ENCODE measurements around the gene RITA1. TPM values are rescaled to one million over a fixed set of nuclear protein-coding genes. Genes with fewer than 3 reads are reported as not detected.
"Not testable (repeated sequence)": the region's sequence is repeated elsewhere in the genome, so short reads cannot be mapped to it uniquely, and the experiment has no call there.

The RITA1 gene
- total and polyA plus RNA-seq, 10 of the 15 experiments (the other 5 are each of a cell fraction or from before 2014, with no cell fraction given): 2.3 to 39.9 (median 24.8) TPM

DNA sequence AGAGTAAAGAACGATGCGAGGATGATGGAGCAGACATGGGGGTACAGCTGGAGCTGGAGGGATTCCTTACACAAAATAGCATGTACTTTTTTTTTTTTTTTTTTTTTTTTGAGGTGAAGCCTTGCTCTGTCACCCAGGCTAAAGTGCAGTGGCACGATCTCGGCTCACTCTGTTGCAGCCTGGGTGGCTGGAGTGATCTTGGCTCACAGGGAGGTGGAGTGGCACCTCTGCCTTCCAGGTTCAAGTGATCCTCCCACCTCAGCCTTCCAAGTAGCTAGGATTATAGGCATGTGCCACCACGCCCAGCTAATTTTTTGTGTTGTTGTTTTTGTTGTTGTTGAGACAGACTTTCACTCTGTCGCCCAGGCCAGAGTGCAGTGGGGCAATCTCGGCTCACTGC, 44.8 kb upstream of the RITA1 start (continued):
- TF ChIP-seq NFYA (IDR thresholded peaks at IDR 0.05; ENCODE audit: borderline replicate concordance, low read depth, low read length) (no peak), RCOR1 (conservative IDR thresholded peaks at IDR 0.05; ENCODE audit: low read depth, low read length) (no peak)

DNA sequence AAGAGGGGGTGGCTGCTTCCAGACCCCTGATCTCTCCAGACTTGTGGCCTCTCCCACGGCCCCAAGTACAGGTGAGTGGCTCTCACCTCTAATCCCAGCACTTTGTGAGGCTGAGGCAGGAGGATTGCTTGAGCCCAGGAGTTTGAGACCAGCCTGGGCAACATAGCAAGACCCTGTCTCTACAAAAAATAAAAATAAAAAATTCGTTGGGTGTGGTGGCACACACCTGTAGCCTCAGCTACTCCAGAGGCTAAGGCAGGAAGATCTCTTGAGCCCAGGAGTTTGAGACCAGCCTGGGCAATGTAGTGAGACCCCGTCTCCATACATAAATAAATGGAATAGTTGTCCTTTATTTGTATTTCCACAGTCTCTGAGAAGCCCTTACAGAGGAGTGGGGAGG, 43.8 kb upstream of the RITA1 start:
- H3K4me2 ChIP-seq (ENCODE audit: control insufficient read depth, insufficient read depth); ATAC-seq; intact Hi-C loops (cut with micrococcal nuclease; ENCODE audit: unreplicated experiment); H3K27me3 ChIP-seq (replicated peaks in 1 of 2; ENCODE audit: control insufficient read depth in 2 of 2, insufficient read depth in 2 of 2, low read length in 1 of 2); H3K4me3 ChIP-seq; in situ Hi-C loops (cut with MboI); FAIRE-seq; H3K27ac ChIP-seq (ENCODE audit: control insufficient read depth, insufficient read depth); BruUV-seq (replicated peaks); H3K9me3 ChIP-seq (replicated peaks; ENCODE audit: control insufficient read depth, insufficient read depth, low read length); H3K4me1 ChIP-seq (ENCODE audit: control insufficient read depth, insufficient read depth, low read length); H3K79me2 ChIP-seq (ENCODE audit: control insufficient read depth, insufficient read depth, low read length); H3K36me3 ChIP-seq (ENCODE audit: control insufficient read depth in 2 of 2, insufficient read depth in 2 of 2, low read length in 1 of 2); H4K20me1 ChIP-seq (ENCODE audit: control insufficient read depth, insufficient read depth); DNase-seq (ENCODE audit: low read depth, low spot score); H3K9ac ChIP-seq (ENCODE audit: control insufficient read depth, insufficient read depth, low read length); CTCF ChIA-PET; H2AFZ ChIP-seq (ENCODE audit: control insufficient read depth, low read depth, low read length): not testable (repeated sequence)
- ChIA-PET RAD21 (ENCODE audit: unreplicated experiment) (interaction anchor here (1.6 kb wide), 1 partner anchor 12 kb away, joined by 6 read pairs; no protein-coding TSS in a partner anchor), POLR2A (interaction anchor here (1.5 kb wide), 1 partner anchor 12 kb away, joined by 4 read pairs; no protein-coding TSS in a partner anchor), SMC1A (ENCODE audit: uncharacterized antibody, unreplicated experiment) (interaction anchor here (0.9 to 1.3 kb wide), 2 partner anchors 11 to 149 kb away, joined by 3 to 5 read pairs; no protein-coding TSS in a partner anchor)
- 11% methylated on average over 3 of the region's 3 CpGs for whole genome bisulfite sequencing (ENCODE audit: insufficient coverage, insufficient replicate concordance, low lambda C conversion rate, missing lambda C conversion rate)

DNA sequence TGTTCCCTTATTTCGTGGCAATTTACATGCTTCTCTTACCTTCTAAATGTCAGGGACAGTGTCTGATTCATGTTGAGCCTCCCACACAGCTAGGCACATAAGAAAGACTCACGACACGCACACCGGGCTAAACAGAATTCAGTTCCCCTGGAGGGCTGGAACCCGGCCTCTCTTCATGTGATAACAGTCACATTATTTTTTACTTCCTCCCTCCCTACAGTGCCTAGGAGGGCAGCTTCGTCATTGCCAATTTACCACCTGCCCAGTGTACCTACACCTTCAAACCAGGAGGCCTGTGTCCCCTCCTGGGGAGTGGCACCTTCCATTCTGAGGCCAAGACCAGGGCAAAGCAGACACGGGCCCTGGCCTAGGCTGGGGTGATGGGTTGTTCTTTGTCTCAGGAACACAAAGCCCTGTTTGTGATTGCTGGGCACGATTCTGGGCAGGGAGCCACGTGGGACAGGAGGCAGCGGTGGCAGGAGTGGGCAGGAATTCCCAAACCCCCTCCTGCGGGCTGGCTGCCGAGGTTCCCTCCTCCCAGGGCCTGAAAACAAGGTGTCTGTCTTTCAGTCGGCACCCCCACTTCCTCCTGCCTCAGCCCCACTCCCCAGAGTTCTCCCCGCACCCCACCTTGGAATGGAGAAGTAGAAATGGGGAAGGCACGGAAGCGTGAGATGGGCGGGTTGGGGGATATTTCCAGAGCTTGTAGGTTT, 43.2 kb upstream of the RITA1 start:
- Histone ChIP-seq H3K4me1 (ENCODE audit: control insufficient read depth, insufficient read depth, low read length) (no peaks in the 10 kb centered on the region; the same call in 1 of the 2 replicates), H3K27me3 (replicated peaks in 1 of 2; ENCODE audit: control insufficient read depth in 2 of 2, insufficient read depth in 2 of 2, low read length in 1 of 2) (no peaks in the 10 kb centered on the region), H3K9me3 (replicated peaks; ENCODE audit: control insufficient read depth, insufficient read depth, low read length) (no peaks in the 10 kb centered on the region), H3K9ac (ENCODE audit: control insufficient read depth, insufficient read depth, low read length) (peak overlapping the region; percentile 15; the same call in 1 of the 2 replicates), H3K4me2 (ENCODE audit: control insufficient read depth, insufficient read depth) (peak overlapping the region; percentile 10; the same call in 1 of the 2 replicates), H3K4me3 (no peak overlapping the region), H3K36me3 (ENCODE audit: control insufficient read depth in 2 of 2, insufficient read depth in 2 of 2, low read length in 1 of 2) (no peaks in the 10 kb centered on the region), H4K20me1 (ENCODE audit: control insufficient read depth, insufficient read depth) (no peaks in the 10 kb centered on the region), H2AFZ (ENCODE audit: control insufficient read depth, low read depth, low read length) (peak overlapping the region; percentile 47), H3K27ac (ENCODE audit: control insufficient read depth, insufficient read depth) (peak overlapping the region; percentile 7; the same call in 1 of the 2 replicates), H3K79me2 (ENCODE audit: control insufficient read depth, insufficient read depth, low read length) (no peaks in the 10 kb centered on the region)
- BruUV-seq (replicated peaks): no TSS peak
- ATAC-seq (peak; percentile 50), DNase-seq (ENCODE audit: low read depth, low spot score) (no peak), FAIRE-seq (no peak)
- in situ Hi-C loops (cut with MboI) (no loop called here), intact Hi-C loops (cut with micrococcal nuclease; ENCODE audit: unreplicated experiment) (no loop called here)
- CTCF ChIA-PET: interaction anchor here (2.0 kb wide), 1 partner anchor 30 kb away, joined by 10 read pairs; no protein-coding TSS in a partner anchor
- RAD21 ChIA-PET (ENCODE audit: unreplicated experiment): interaction anchor here (1.6 kb wide), 1 partner anchor 11 kb away, joined by 6 read pairs; no protein-coding TSS in a partner anchor
- SMC1A ChIA-PET (ENCODE audit: uncharacterized antibody, unreplicated experiment): interaction anchor here (0.9 to 1.3 kb wide), 2 partner anchors 10 to 149 kb away, joined by 3 to 5 read pairs; no protein-coding TSS in a partner anchor
- 0 out of 2 replicates have a peak, but pooled peaks have one; percentile 14 for TF ChIP-seq MTA2 (IDR thresholded peaks at IDR 0.05; ENCODE audit: low read depth)
- TF ChIP-seq, protein P1, sequence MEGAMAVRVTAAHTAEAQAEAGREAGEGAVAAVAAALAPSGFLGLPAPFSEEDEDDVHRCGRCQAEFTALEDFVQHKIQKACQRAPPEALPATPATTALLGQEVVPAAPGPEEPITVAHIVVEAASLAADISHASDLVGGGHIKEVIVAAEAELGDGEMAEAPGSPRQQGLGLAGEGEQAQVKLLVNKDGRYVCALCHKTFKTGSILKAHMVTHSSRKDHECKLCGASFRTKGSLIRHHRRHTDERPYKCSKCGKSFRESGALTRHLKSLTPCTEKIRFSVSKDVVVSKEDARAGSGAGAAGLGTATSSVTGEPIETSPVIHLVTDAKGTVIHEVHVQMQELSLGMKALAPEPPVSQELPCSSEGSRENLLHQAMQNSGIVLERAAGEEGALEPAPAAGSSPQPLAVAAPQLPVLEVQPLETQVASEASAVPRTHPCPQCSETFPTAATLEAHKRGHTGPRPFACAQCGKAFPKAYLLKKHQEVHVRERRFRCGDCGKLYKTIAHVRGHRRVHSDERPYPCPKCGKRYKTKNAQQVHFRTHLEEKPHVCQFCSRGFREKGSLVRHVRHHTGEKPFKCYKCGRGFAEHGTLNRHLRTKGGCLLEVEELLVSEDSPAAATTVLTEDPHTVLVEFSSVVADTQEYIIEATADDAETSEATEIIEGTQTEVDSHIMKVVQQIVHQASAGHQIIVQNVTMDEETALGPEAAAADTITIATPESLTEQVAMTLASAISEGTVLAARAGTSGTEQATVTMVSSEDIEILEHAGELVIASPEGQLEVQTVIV (IDR thresholded peaks at IDR 0.05; ENCODE audit: borderline replicate concordance, partially characterized antibody): no peak
- TF ChIP-seq BHLHE40 (IDR thresholded peaks at IDR 0.05; ENCODE audit: borderline replicate concordance in 1 of 2, low read depth in 2 of 2, low read length in 1 of 2): peak in 1 of 2 experiments; percentile 8; a peak in 1 of 4 replicates
- peak; percentile 22; the same call in 1 of the 2 replicates for TF ChIP-seq ATF7 (IDR thresholded peaks at IDR 0.05; ENCODE audit: low read depth)
- peak; percentile 22; the same call in 1 of the 2 replicates for TF ChIP-seq SPI1 (IDR thresholded peaks at IDR 0.05; ENCODE audit: borderline replicate concordance, insufficient read depth, low read depth, low read length)
- no peak for TF ChIP-seq NFYB (IDR thresholded peaks at IDR 0.05; ENCODE audit: insufficient read depth, low read depth, low read length)
- POLR2A ChIA-PET: interaction anchor here (1.5 kb wide), 1 partner anchor 11 kb away, joined by 4 read pairs; no protein-coding TSS in a partner anchor
- 31% methylated on average over 14 of the region's 17 CpGs for WGBS (ENCODE audit: insufficient coverage, insufficient replicate concordance, low lambda C conversion rate, missing lambda C conversion rate)
